Breast epithelium (tissue), 4 donors: ENCODE measurements around the gene TTLL11. TPM values are rescaled to one million over a fixed set of nuclear protein-coding genes. Genes with fewer than 3 reads are reported as not detected.

Source experiments
- DNase-seq, 2 donors: peaks; one replicate each; pipeline ENCODE4 v3.0.0-alpha.2; 2019; ENCODE audit warnings: low spot score in 2 of 2
- H3K27ac ChIP-seq, 2 donors: fragments of 200-600 bp; sonication (generic) in 1 of 2; one replicate each; pipeline ENCODE4 v1.5.1; 2016 to 2019; ENCODE audit warnings: mild to moderate bottlenecking in 1 of 2
- H3K27me3 ChIP-seq, 2 donors: fragments of 200-600 bp; sonication (generic) in 1 of 2; one replicate each; pipeline versions ENCODE4 v1.5.1 to v1.6.0; 2017 to 2019; ENCODE audit warnings: control low read depth in 1 of 2, mild to moderate bottlenecking in 1 of 2
- H3K36me3 ChIP-seq: fragments of 200-600 bp; one replicate; pipeline ENCODE4 v1.5.1; 2019
- H3K4me1 ChIP-seq, 2 donors: fragments of 200-600 bp; sonication (generic); one replicate each; pipeline ENCODE4 v1.5.1; 2016 to 2019; ENCODE audit warnings: control low read depth in 1 of 2
- H3K4me3 ChIP-seq, 3 donors: fragments of 200-600 bp; sonication (generic); 1 replicate in 2 of 3; 2 replicates in 1 of 3; pipeline ENCODE4 v1.5.1; 2016 to 2019; ENCODE audit warnings: mild to moderate bottlenecking in 3 of 3, moderate library complexity in 2 of 3
- H3K9me3 ChIP-seq, 2 donors: fragments of 200-600 bp; sonication (generic) in 1 of 2; one replicate each; pipeline ENCODE4 v1.5.1; 2016 to 2019; ENCODE audit warnings: control low read depth in 1 of 2
- CTCF ChIP-seq, 3 donors: fragments of 450-650 bp; IDR thresholded peaks; one replicate each; pipeline ENCODE4 v1.5.1; 2016 to 2017; ENCODE audit warnings: antibody characterized with exemption in 3 of 3, mild to moderate bottlenecking in 3 of 3, moderate library complexity in 3 of 3
- POLR2A ChIP-seq: fragments of 450-650 bp; IDR thresholded peaks from one replicate; pipeline ENCODE4 v1.6.1; 2016; ENCODE audit warnings: antibody characterized with exemption, mild to moderate bottlenecking, moderate library complexity
- POLR2AphosphoS5 ChIP-seq, 3 donors: sonication (generic); formaldehyde crosslinking; IDR thresholded peaks; one replicate each; pipeline ENCODE4 v1.6.1; 2017; ENCODE audit warnings: antibody characterized with exemption in 3 of 3
- intact Hi-C: fragments of 100-400 bp; cut with DNase I; formaldehyde crosslinking; loops from one replicate; pipeline ENCODE4 v1.15.1; 2023; ENCODE audit warnings: low total_unique reads
- total RNA-seq, 3 donors: library from RNA; depleted of rRNA; stranded (reverse); fragments of >200 nt; gene quantifications; one replicate each; pipeline ENCODE4 v1.1.0, GENCODE V29; 2016

The TTLL11 gene
- total RNA-seq, 3 donors from 2014 or later = 9.0 to 12.1 (median 10.0) TPM

GRCh38 chr9:121826711-121827110 lies 266.4 kb downstream of the TTLL11 start:
- Histone ChIP-seq H3K36me3 (no peaks in the 10 kb centered on the region), H3K27me3 (no peaks in the 10 kb centered on the region), H3K9me3 (no peaks in the 10 kb centered on the region), H3K4me1 (no peaks in the 10 kb centered on the region), H3K4me3 (no peak overlapping the region), H3K27ac (no peak overlapping the region)
- DNase-seq = peak in 1 of 2 donors; percentile 36
- intact Hi-C loops = no loop called here
- no peak for TF ChIP-seq POLR2AphosphoS5 (IDR thresholded peaks at IDR 0.05)
- TF ChIP-seq POLR2A = no peak
- TF ChIP-seq CTCF (IDR thresholded peaks at IDR 0.05) = no peak

- intact Hi-C loops = no loop called here
- no peak overlapping the region for H3K27ac ChIP-seq
- no peaks in the 10 kb centered on the region for H3K9me3 ChIP-seq
- no peak for TF ChIP-seq POLR2AphosphoS5 (IDR thresholded peaks at IDR 0.05)
- no peak for TF ChIP-seq CTCF (IDR thresholded peaks at IDR 0.05)
- no peak for TF ChIP-seq POLR2A
- H3K4me3 ChIP-seq = no peak overlapping the region
- H3K27me3 ChIP-seq = no peaks in the 10 kb centered on the region
- no peaks in the 10 kb centered on the region for H3K36me3 ChIP-seq
- H3K4me1 ChIP-seq = no peaks in the 10 kb centered on the region
- peak in 1 of 2 donors; percentile 9 for DNase-seq
Measured at GRCh38 chr9:121825031-121825691, 267.9 kb downstream of the TTLL11 start.

DNA sequence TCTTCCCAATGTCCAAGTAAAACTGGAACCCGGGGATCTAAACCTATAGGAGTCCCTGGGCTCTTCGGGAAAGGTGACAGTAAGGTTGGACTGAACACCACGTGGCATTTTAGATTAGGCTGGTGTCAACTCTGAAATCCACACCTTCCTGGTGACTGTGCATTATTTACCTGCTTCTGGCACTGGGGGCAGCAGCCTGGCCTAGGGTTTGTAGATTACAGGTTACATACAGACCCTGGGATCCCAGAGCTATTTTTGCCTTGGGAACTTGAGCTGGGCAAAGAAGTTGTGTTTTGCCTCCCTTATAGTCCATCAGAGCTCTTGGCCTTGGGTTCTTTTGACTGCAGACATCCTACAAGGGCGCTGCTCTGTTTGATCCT lies 268.5 kb downstream of the TTLL11 start:
- TF ChIP-seq POLR2AphosphoS5 (IDR thresholded peaks at IDR 0.05) (no peak), CTCF (IDR thresholded peaks at IDR 0.05) (no peak), POLR2A (no peak)
- H3K27ac ChIP-seq = no peak overlapping the region
- no peaks in the 10 kb centered on the region for H3K27me3 ChIP-seq
- intact Hi-C loops = no loop called here
- no peaks in the 10 kb centered on the region for H3K36me3 ChIP-seq
- no peaks in the 10 kb centered on the region for H3K9me3 ChIP-seq
- DNase-seq = peak in 1 of 2 donors; percentile 3
- H3K4me3 ChIP-seq = no peak overlapping the region
- no peaks in the 10 kb centered on the region for H3K4me1 ChIP-seq

DNA sequence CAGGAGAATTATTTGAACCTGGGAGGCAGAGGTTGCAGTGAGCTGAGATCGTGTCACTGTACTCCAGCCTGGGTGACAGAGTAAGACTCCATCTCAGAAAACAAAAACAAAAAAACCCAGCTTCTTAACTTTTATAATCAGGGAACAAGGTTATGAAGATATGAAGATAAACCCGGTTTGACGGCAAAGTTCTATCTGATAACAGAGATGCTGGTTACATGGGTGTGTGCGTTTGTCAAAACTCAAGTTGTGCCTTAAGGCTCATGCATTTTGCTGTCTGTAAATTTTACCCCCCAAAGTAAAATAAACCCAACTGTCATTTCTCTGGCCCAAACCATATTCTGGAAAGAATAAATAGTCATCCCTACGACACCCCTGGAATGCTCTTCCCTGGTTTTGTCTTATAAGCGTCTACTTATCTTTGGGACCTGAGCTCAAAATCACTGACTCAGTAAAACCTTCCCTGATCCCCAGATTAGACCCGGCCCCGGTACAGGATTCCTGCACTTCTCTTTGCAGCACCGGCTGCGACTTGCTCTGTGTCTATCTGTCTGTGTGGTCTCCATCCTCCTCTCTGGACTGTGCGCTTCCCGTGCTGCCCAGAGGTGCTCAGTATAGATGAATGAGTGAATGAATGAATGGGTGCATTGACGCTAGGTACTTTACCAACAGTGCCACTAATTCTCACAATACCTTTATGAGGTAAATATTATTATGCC lies 269.5 kb downstream of the TTLL11 start:
- Histone ChIP-seq H3K4me3 (no peak overlapping the region), H3K27me3 (no peaks in the 10 kb centered on the region), H3K36me3 (no peaks in the 10 kb centered on the region), H3K4me1 (no peaks in the 10 kb centered on the region), H3K9me3 (no peaks in the 10 kb centered on the region), H3K27ac (no peak overlapping the region)
- no peak for TF ChIP-seq CTCF (IDR thresholded peaks at IDR 0.05)
- TF ChIP-seq POLR2A = no peak
- TF ChIP-seq POLR2AphosphoS5 (IDR thresholded peaks at IDR 0.05) = no peak
- intact Hi-C loops = no loop called here
- DNase-seq = peak in 1 of 2 donors; percentile 27
